Gastrocnemius medialis (tissue), 4 donors: ENCODE data around the gene HLA-DQA1.

Experiments
- CTCF ChIP-seq, 5 experiments: fragments of 450-650 bp in 3 of 5; fragments of 200-600 bp in 2 of 5; sonication (generic) in 2 of 5; IDR thresholded peaks in 4 of 5; conservative IDR thresholded peaks in 1 of 5; 1 replicate in 4 of 5; 2 replicates in 1 of 5; pipeline ENCODE4 v1.5.1; 2016 to 2019; ENCODE audit warnings: antibody characterized with exemption in 5 of 5, mild to moderate bottlenecking in 3 of 5, moderate library complexity in 3 of 5
- POLR2A ChIP-seq, 2 donors: fragments of 450-650 bp; IDR thresholded peaks; one replicate each; pipeline ENCODE4 v1.6.1; 2017; ENCODE audit warnings: antibody characterized with exemption in 2 of 2, mild to moderate bottlenecking in 2 of 2, moderate library complexity in 2 of 2

- TF ChIP-seq CTCF (IDR thresholded peaks at IDR 0.05 in 4 of 5, conservative IDR thresholded peaks at IDR 0.05 in 1 of 5) (no peak), POLR2A (IDR thresholded peaks at IDR 0.05) (no peak)
Measured at GRCh38 chr6:32662836-32663235, 25.6 kb downstream of the HLA-DQA1 start.
